ENCODE measurements around the gene BRS3. TPM values are rescaled to one million over a fixed set of nuclear protein-coding genes. Genes with fewer than 3 reads are reported as not detected.

BRS3 gene
- total RNA-seq, 2 donors from 2014 or later, result not detected

GRCh38 chrX:136457303-136457917 is 30.3 kb upstream of the BRS3 start:
- Histone ChIP-seq H3K4me3 (no peak overlapping the region), H3K9me3 (no peaks in the 10 kb centered on the region), H3K36me3 (no peaks in the 10 kb centered on the region), H3K27me3 (replicated peaks; ENCODE audit: insufficient read depth) (no peaks in the 10 kb centered on the region), H3K4me1 (ENCODE audit: control insufficient read depth in 1 of 2, low read depth in 2 of 2) (no peaks in the 10 kb centered on the region), H3K27ac (no peak overlapping the region)
- ATAC-seq (ENCODE audit: insufficient number of reproducible peaks, low FRiP score, low read depth) (no peak), DNase-seq (ENCODE audit: low spot score) (no peak)
- TF ChIP-seq CTCF (IDR thresholded peaks at IDR 0.05), result no peak

GRCh38 chrX:136464589-136464988 is 23.2 kb upstream of the BRS3 start:
- ATAC-seq (ENCODE audit: insufficient number of reproducible peaks, low FRiP score, low read depth) (no peak), DNase-seq (ENCODE audit: low spot score) (no peak)
- Histone ChIP-seq H3K4me1 (ENCODE audit: control insufficient read depth in 1 of 2, low read depth in 2 of 2) (no peaks in the 10 kb centered on the region), H3K36me3 (no peaks in the 10 kb centered on the region), H3K4me3 (no peak overlapping the region), H3K27me3 (replicated peaks; ENCODE audit: insufficient read depth) (no peaks in the 10 kb centered on the region), H3K27ac (no peak overlapping the region), H3K9me3 (no peaks in the 10 kb centered on the region)
- no peak for TF ChIP-seq CTCF (IDR thresholded peaks at IDR 0.05)

GRCh38 chrX:136467303-136467702 is 20.4 kb upstream of the BRS3 start:
- DNase-seq (ENCODE audit: low spot score) (no peak), ATAC-seq (ENCODE audit: insufficient number of reproducible peaks, low FRiP score, low read depth) (no peak)
- no peaks in the 10 kb centered on the region for H3K9me3 ChIP-seq
- no peak overlapping the region for H3K4me3 ChIP-seq
- H3K4me1 ChIP-seq (ENCODE audit: control insufficient read depth in 1 of 2, low read depth in 2 of 2), result no peaks in the 10 kb centered on the region
- TF ChIP-seq CTCF (IDR thresholded peaks at IDR 0.05), result no peak
- no peaks in the 10 kb centered on the region for H3K27me3 ChIP-seq (replicated peaks; ENCODE audit: insufficient read depth)
- H3K27ac ChIP-seq, result no peak overlapping the region
- H3K36me3 ChIP-seq, result no peaks in the 10 kb centered on the region

GRCh38 chrX:136468391-136469103 is 19.2 kb upstream of the BRS3 start:
- H3K27me3 ChIP-seq (replicated peaks; ENCODE audit: insufficient read depth), result no peaks in the 10 kb centered on the region
- H3K4me1 ChIP-seq (ENCODE audit: control insufficient read depth in 1 of 2, low read depth in 2 of 2), result no peaks in the 10 kb centered on the region
- TF ChIP-seq CTCF (IDR thresholded peaks at IDR 0.05), result no peak
- no peak for ATAC-seq (ENCODE audit: insufficient number of reproducible peaks, low FRiP score, low read depth)
- H3K27ac ChIP-seq, result no peak overlapping the region
- no peaks in the 10 kb centered on the region for H3K9me3 ChIP-seq
- no peaks in the 10 kb centered on the region for H3K36me3 ChIP-seq
- no peak overlapping the region for H3K4me3 ChIP-seq
- DNase-seq (ENCODE audit: low spot score), result no peak

- no peaks in the 10 kb centered on the region for H3K4me1 ChIP-seq (ENCODE audit: control insufficient read depth in 1 of 2, low read depth in 2 of 2)
- H3K4me3 ChIP-seq, result no peak overlapping the region
- DNase-seq (ENCODE audit: low spot score), result no peak
- no peaks in the 10 kb centered on the region for H3K9me3 ChIP-seq
- H3K27me3 ChIP-seq (replicated peaks; ENCODE audit: insufficient read depth), result no peaks in the 10 kb centered on the region
- H3K36me3 ChIP-seq, result no peaks in the 10 kb centered on the region
- H3K27ac ChIP-seq, result no peak overlapping the region
- no peak for ATAC-seq (ENCODE audit: insufficient number of reproducible peaks, low FRiP score, low read depth)
- no peak for TF ChIP-seq CTCF (IDR thresholded peaks at IDR 0.05)
Observed at GRCh38 chrX:136473663-136474062, 14.1 kb upstream of the BRS3 start.

All from thoracic aorta (tissue), 2 donors.